ENCODE measurements around the gene ZNF354C.
"Not testable (repeated sequence)": the region's sequence is repeated elsewhere in the genome, so short reads cannot be mapped to it uniquely, and the experiment has no call there.

Gene ZNF354C

GRCh38 chr5:179060116-179061008, at the start of gene ZNF354C:
Gene ZNF354C (plus strand): TSS chr5:179060373. CDS start chr5:179062069, 1,696 bp downstream.
- DNase-seq (ENCODE audit: low read depth), result peak; percentile 82

GRCh38 chr5:179023528-179024189, 36.5 kb upstream of the ZNF354C start, which contains the start of gene ZNF879:
Gene ZNF879 (plus strand): TSS chr5:179023804. CDS start chr5:179025005, 1,201 bp downstream.
- DNase-seq (ENCODE audit: low read depth), result peak; percentile 91

DNA sequence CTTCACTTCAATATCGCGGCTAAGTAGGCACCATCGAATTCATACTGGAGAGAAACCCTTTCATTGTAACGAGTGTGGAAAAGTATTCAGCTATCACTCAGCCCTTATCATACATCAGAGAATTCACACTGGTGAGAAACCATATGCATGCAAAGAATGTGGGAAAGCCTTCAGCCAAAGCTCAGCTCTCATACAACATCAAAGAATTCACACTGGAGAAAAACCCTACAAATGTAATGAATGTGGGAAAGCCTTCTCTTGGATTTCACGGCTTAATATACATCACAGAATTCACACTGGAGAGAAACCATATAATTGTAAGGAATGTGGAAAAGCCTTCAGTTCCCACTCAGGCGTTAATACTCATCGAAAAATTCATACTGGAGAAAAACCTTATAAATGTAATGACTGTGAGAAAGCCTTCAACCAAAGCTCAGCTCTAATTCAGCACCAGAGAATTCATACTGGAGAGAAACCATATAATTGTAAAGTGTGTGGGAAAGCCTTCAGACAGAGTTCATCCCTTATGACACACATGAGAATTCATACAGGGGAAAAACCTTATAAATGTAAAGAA, 27.1 kb upstream of the ZNF354C start:
- no peak for DNase-seq (ENCODE audit: low read depth)

DNA sequence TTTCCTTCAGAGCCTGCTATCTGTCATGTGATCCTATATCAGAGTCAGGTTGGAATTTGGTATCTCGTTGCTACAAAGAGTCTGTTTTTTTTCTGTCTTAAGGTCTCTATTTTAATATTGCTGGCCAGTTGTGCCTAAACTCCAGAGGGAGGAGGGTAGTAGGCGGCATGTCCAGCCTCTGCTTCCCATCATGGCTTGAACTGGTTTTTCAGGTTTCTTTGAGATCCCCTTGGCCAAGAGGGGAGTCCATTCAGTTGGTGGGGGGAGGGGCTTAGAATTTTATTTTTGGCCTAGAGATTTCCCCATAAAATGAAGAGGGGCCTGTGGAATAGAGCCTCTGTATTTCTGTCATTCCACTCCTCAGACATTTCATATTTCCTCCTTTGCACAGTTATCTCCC, 15.4 kb upstream of the ZNF354C start:
- DNase-seq (ENCODE audit: low read depth), result no peak

GRCh38 chr5:179051784-179052183, 8.4 kb upstream of the ZNF354C start:
- DNase-seq (ENCODE audit: low read depth), result no peak

- no peak for DNase-seq (ENCODE audit: low read depth)
Measured at GRCh38 chr5:179054036-179054785, 6.0 kb upstream of the ZNF354C start.

GRCh38 chr5:179054876-179055275, 5.3 kb upstream of the ZNF354C start:
- DNase-seq (ENCODE audit: low read depth), result no peak

GRCh38 chr5:179055436-179055835, 4.7 kb upstream of the ZNF354C start:
- DNase-seq (ENCODE audit: low read depth), result no peak

DNA sequence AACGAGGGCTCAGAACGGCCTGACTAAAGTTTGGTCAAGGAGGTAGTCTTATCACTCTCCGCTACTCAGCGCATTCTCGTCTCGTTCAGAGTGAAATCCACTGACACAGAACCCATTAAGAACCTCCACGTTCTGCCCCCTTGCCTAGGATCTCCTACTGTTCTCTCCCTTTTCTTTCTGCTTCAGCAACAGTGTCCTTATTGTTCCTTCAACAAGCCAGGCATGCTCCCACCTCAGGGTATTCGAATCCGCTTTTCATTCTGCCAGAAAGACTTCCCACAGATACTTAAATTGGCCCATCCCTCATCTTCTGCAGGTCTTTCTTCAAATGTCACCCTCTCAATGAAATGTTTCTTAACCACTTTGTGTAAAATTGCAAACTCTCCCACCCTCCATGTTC, 4.3 kb upstream of the ZNF354C start:
- DNase-seq (ENCODE audit: low read depth), result no peak

DNA sequence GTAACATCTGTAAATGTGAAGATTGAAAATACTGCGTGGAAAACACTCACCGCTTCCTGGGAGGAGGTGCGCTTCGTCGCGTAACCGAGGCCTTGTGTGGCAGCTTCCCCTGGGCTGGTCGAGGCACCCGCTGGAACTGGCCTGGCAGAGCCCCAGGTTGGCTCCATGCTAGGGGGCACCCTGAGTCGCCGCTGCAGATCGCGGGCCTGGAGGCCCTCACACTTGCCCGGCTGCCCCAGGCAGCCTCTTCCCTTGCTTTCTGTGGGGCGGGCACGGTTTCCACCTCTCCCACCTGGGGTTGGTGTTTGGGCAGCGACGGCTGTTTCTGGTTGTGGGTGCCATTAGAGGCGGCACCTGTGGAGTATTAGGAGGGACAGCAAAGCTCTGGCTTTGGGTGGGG, 852 bp downstream of the ZNF354C start:
- DNase-seq (ENCODE audit: low read depth), result no peak

DNA sequence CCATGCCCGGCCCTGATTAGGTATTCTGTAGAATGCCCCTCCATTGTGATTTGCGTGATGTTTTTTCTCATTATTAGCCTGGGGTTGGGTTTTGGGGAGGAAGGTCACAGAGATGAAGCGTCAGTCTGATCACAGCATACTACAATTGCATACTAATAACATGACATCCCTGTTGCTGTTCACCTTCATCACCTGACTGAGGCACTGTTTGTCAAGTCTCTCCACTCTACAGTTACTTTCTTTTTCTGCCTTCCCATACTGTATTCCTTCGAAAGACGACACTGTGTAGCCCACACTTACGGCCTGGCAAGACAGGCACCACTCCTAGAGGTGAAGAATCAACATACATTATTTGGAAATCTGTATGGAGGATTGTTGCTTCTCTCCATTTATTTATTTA, 5.5 kb downstream of the ZNF354C start:
- DNase-seq (ENCODE audit: low read depth), result no peak

GRCh38 chr5:179079165-179079987, 19.2 kb downstream of the ZNF354C start:
- no peak for DNase-seq (ENCODE audit: low read depth)

GRCh38 chr5:179080724-179081123, 20.6 kb downstream of the ZNF354C start:
- no peak for DNase-seq (ENCODE audit: low read depth)

- no peak for DNase-seq (ENCODE audit: low read depth)
Measured at GRCh38 chr5:179089502-179089901, 29.3 kb downstream of the ZNF354C start.

DNA sequence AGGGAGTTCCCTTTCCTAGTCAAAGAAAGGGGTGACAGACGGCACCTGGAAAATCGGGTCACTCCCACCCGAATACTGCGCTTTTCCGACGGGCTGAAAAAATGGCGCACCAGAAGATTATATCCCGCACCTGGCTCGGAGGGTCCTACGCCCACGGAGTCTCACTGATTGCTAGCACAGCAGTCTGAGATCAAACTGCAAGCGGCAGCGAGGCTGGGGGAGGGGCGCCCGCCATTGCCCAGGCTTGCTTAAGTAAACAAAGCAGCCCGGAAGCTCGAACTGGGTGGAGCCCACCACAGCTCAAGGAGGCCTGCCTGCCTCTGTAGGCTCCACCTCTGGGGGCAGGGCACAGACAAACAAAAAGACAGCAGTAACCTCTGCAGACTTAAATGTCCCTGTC, 41.1 kb downstream of the ZNF354C start:
- DNase-seq (ENCODE audit: low read depth), result not testable (repeated sequence)

DNA sequence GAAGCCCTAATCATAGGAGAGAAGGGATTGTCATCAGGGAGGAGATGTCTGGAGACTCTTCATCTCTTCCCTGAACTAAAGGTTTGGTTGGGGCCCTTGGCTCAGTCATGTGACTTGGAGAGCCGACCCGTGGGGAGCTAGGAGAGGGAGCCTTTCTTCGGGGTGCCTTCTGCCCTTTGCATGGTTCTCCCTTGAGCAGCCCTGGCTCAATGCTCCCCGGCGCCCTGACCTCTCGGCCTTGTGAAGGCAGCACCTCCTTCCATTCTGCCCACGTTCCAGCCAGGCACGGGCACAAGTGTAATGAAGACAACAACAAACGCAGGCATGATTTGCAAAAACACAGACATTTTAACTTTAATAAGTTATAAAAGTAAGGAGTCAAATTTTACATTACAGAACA, 50.4 kb downstream of the ZNF354C start:
- DNase-seq (ENCODE audit: low read depth), result no peak

DNA sequence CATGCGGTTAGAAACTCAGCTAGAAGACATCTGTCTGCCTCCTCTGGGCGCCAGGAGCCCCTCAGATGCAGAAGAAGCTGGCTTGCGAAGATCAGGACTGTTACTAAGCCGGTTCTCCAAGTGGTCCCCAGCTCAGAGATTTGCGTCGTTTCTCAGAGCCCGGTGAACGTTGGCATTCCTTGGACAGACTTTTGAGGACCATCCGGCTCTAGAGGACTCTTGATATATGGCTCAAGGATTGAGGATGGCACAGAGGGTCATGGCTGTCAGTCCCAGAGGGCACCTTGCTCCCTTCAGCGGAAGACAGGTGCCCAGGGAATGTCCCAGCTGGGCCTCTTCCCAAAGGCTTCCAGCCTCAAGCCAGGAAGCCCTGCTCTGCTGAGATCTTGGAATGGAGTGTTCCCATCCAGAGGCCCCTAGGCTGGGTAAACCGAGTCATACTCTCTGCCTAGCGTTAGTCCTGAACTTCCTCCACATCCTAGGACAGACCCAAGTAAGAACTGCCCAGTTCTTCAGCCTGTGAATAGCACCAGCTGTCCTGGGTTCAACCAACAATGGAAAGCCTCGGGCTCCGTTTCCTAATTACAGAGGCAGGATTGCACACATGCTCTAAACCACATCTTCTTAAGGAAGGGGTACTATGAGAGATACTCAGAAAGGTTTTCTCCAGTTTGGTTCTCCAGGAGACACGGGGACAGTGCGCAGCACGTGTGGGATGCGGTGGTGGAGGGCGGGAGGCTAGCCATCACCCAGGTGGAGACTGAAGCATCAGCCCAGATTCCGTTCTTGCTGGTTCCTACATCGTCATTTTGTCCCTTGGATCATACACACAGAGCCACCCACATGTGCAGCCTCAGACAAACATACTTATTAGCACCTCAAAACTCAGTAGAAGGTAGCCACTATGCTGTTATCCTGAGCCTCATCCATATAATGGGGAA, 51.4 kb downstream of the ZNF354C start:
- DNase-seq (ENCODE audit: low read depth), result no peak

DNA sequence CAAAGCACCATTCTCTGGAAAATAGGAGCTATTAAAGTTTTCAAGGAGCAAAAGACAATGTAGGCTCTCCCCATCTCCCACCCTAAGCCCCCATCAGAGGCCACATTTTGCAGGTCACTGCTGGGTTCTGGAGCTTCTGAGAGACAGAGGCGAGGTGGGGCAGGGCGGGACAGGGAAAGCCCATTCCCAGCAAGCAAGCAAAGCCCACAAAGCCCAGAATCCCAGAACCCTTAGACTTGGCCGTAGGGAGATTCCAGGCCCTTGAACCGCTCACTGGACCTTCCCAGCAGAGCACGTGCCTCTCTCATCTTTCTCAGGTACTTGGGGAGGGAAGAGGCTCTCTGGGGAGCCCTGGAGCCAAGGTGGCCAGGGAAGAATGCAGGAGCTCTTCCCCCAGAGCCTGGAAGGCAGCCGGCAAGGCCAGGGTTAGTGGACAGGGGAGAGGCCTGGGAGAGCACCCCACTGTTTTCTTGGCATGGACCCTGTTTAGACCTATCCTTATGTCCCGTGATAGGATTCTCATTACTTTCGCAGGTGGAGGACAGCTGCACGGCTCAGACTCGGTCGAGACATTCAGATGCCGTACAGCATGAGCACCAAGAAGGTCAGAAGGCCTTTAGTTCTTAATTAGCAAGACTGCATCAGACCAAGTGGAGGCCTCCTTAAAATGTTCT, 52.4 kb downstream of the ZNF354C start:
- DNase-seq (ENCODE audit: low read depth), result no peak

DNA sequence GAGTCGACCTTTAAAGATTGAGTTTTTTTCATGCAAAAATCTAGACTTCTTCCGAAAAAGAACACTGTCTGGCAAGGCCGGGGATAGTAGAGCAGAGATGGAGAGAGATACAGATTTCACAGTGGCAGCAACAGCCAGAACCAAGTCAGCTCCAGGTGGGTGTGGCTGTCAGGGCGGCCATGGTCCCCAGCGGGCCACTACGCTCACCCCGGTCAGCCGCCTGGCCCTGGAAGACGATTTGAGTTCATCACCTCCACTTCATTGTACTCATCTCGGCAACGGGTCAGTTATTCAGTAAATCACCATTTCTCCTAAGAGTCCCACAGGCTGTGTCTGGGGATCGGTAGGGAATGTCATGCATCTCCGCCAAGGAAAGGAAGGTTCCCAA, 53.0 kb downstream of the ZNF354C start:
- DNase-seq (ENCODE audit: low read depth), result no peak
